OCI-LY3 (cell line): ENCODE measurements around the gene DEFB110.

Source experiments
- EZH2phosphoT487 ChIP-seq: fragments of 200-600 bp; shearing (Covaris generic); IDR thresholded peaks from 2 replicates; pipeline ENCODE4 v1.6.1; 2018; ENCODE audit warnings: antibody characterized with exemption, mixed run types, low read depth
- TF ChIP-seq, protein P1 (sequence below): fragments of 200-600, 300-600 bp; sonication (generic); IDR thresholded peaks from 2 replicates; pipeline ENCODE4 v1.5.1; 2014; ENCODE audit warnings: antibody characterized with exemption, low read length, low read depth

DNA sequence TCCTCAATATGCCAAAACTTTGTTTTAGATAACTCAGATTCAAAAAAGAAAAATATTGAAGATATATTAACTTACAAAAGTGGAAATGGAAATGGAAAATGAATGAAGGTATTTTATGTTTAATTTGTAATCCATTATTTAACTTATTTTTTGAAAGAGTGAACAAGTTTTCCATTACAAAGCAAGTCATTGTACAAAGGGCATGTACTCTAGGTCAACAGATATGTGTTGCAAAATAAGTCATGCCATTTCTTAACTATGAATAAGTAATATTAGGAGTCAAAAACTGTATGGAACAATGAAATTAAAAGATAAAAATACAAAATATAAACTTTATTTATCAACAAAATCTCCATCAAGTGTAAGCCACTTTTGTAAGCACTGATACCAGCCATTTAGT lies 26.5 kb downstream of the DEFB110 start:
- TF ChIP-seq, protein P1, sequence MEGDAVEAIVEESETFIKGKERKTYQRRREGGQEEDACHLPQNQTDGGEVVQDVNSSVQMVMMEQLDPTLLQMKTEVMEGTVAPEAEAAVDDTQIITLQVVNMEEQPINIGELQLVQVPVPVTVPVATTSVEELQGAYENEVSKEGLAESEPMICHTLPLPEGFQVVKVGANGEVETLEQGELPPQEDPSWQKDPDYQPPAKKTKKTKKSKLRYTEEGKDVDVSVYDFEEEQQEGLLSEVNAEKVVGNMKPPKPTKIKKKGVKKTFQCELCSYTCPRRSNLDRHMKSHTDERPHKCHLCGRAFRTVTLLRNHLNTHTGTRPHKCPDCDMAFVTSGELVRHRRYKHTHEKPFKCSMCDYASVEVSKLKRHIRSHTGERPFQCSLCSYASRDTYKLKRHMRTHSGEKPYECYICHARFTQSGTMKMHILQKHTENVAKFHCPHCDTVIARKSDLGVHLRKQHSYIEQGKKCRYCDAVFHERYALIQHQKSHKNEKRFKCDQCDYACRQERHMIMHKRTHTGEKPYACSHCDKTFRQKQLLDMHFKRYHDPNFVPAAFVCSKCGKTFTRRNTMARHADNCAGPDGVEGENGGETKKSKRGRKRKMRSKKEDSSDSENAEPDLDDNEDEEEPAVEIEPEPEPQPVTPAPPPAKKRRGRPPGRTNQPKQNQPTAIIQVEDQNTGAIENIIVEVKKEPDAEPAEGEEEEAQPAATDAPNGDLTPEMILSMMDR, result no peak
- no peak for TF ChIP-seq EZH2phosphoT487
